NB4 (cell line): ENCODE results near the gene HS6ST2.

Experiments
- DNase-seq: peaks from one replicate; pipeline ENCODE4 v3.0.0; 2010; ENCODE audit warnings: low read depth
- H3K4me3 ChIP-seq: one replicate; pipeline ENCODE4 v1.5.1; 2011; ENCODE audit warnings: mild to moderate bottlenecking, low read depth, low read length, moderate library complexity
- CTCF ChIP-seq: IDR thresholded peaks from one replicate; pipeline ENCODE4 v1.5.1; 2012; ENCODE audit warnings: low read depth, low read length
- MYC ChIP-seq: IDR thresholded peaks from 2 replicates; pipeline ENCODE4 v1.6.1; 2011; ENCODE audit warnings: low read depth, low read length
- POLR2A ChIP-seq: IDR thresholded peaks from 2 replicates; pipeline ENCODE4 v1.6.1; 2011; ENCODE audit warnings: mild to moderate bottlenecking; ENCODE audit not compliant: insufficient read length; ENCODE audit errors: extremely low read depth
- TF ChIP-seq, protein P1 (sequence below): IDR thresholded peaks from 2 replicates; pipeline ENCODE4 v1.6.1; 2011; ENCODE audit warnings: low read depth, low read length

The HS6ST2 gene

GRCh38 chrX:132748909-132749308 lies 209.5 kb downstream of the HS6ST2 start:
- no peak for DNase-seq
- TF ChIP-seq POLR2A, result no peak
- no peak for TF ChIP-seq CTCF
- TF ChIP-seq MYC, result no peak
- TF ChIP-seq, protein P1, sequence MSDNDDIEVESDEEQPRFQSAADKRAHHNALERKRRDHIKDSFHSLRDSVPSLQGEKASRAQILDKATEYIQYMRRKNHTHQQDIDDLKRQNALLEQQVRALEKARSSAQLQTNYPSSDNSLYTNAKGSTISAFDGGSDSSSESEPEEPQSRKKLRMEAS, result no peak
- no peak overlapping the region for H3K4me3 ChIP-seq

- TF ChIP-seq, protein P1, result no peak
- TF ChIP-seq MYC, result no peak
- no peak for TF ChIP-seq POLR2A
- no peak for DNase-seq
- no peak overlapping the region for H3K4me3 ChIP-seq
Measured at GRCh38 chrX:132748268-132748667, 210.2 kb downstream of the HS6ST2 start.

DNA sequence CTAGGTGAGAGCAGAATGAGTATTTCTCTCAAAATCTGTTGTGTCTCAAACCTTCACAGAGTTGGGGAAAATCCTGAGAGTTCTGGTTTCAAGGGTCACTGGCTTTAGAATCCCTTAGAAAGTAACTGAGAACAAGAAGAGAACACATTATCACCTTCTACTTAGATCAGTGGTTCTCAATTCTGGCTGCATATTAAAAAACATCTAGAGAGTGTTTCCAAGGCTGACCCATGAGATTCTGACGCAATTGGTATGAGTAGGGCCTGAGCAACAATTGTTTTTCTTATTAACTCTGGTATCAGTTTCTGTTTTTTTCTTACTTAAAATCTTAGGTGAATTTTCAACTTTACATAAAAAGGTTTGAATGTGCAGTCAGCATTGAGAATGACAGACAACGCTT lies 212.8 kb downstream of the HS6ST2 start:
- TF ChIP-seq, protein P1, result no peak
- no peak for TF ChIP-seq POLR2A
- TF ChIP-seq MYC, result no peak
- TF ChIP-seq CTCF, result no peak
- DNase-seq, result no peak
- no peak overlapping the region for H3K4me3 ChIP-seq

GRCh38 chrX:132744470-132744869 lies 214.0 kb downstream of the HS6ST2 start:
- TF ChIP-seq, protein P1, result no peak
- TF ChIP-seq POLR2A (no peak), MYC (no peak), CTCF (no peak)
- DNase-seq, result no peak
- H3K4me3 ChIP-seq, result no peak overlapping the region

GRCh38 chrX:132743086-132743485 lies 215.3 kb downstream of the HS6ST2 start:
- no peak overlapping the region for H3K4me3 ChIP-seq
- DNase-seq, result no peak
- no peak for TF ChIP-seq CTCF
- no peak for TF ChIP-seq POLR2A
- TF ChIP-seq, protein P1, result no peak
- TF ChIP-seq MYC, result no peak

- no peak overlapping the region for H3K4me3 ChIP-seq
- TF ChIP-seq CTCF (no peak), POLR2A (no peak), MYC (no peak)
- TF ChIP-seq, protein P1, result no peak
- DNase-seq, result no peak
Measured at GRCh38 chrX:132742246-132742645, 216.2 kb downstream of the HS6ST2 start.
